Measurements from ENCODE around the gene CXXC4. TPM values are rescaled to one million over a fixed set of nuclear protein-coding genes. Genes with fewer than 3 reads are reported as not detected.

CXXC4 gene
- total RNA-seq, 1 donor from 2014 or later = not detected

GRCh38 chr4:104524591-104524990, 29.9 kb upstream of the CXXC4 start:
- Histone ChIP-seq H3K4me1 (no peaks in the 10 kb centered on the region), H3K27ac (no peak overlapping the region), H3K9me3 (no peaks in the 10 kb centered on the region), H3K4me3 (no peak overlapping the region), H3K27me3 (no peaks in the 10 kb centered on the region), H3K36me3 (no peaks in the 10 kb centered on the region)
- no peak for DNase-seq (ENCODE audit: low spot score in 2 of 2)
- intact Hi-C loops (cut with DNase I) = no loop called here
- TF ChIP-seq CTCF (IDR thresholded peaks at IDR 0.05) = no peak

GRCh38 chr4:104524026-104524425, 29.3 kb upstream of the CXXC4 start:
- H3K4me3 ChIP-seq = no peak overlapping the region
- TF ChIP-seq CTCF (IDR thresholded peaks at IDR 0.05) = no peak
- H3K4me1 ChIP-seq = no peaks in the 10 kb centered on the region
- DNase-seq (ENCODE audit: low spot score in 2 of 2) = no peak
- no peak overlapping the region for H3K27ac ChIP-seq
- H3K9me3 ChIP-seq = no peaks in the 10 kb centered on the region
- no peaks in the 10 kb centered on the region for H3K27me3 ChIP-seq
- H3K36me3 ChIP-seq = no peaks in the 10 kb centered on the region
- intact Hi-C loops (cut with DNase I) = no loop called here

GRCh38 chr4:104519588-104519987, 24.9 kb upstream of the CXXC4 start:
- Histone ChIP-seq H3K27me3 (no peaks in the 10 kb centered on the region), H3K4me1 (no peaks in the 10 kb centered on the region), H3K9me3 (no peaks in the 10 kb centered on the region), H3K27ac (no peak overlapping the region), H3K36me3 (no peaks in the 10 kb centered on the region), H3K4me3 (no peak overlapping the region)
- intact Hi-C loops (cut with DNase I) = no loop called here
- no peak for TF ChIP-seq CTCF (IDR thresholded peaks at IDR 0.05)
- DNase-seq (ENCODE audit: low spot score in 2 of 2) = no peak

- intact Hi-C loops (cut with DNase I) = no loop called here
Measured at GRCh38 chr4:104516884-104517283, 22.2 kb upstream of the CXXC4 start.

GRCh38 chr4:104508224-104508623, 13.5 kb upstream of the CXXC4 start:
- no peaks in the 10 kb centered on the region for H3K9me3 ChIP-seq
- H3K27ac ChIP-seq = no peak overlapping the region
- no peak for TF ChIP-seq CTCF (IDR thresholded peaks at IDR 0.05)
- H3K4me3 ChIP-seq = no peak overlapping the region
- H3K4me1 ChIP-seq = no peaks in the 10 kb centered on the region
- intact Hi-C loops (cut with DNase I) = no loop called here
- no peak for DNase-seq (ENCODE audit: low spot score in 2 of 2)
- no peaks in the 10 kb centered on the region for H3K36me3 ChIP-seq
- H3K27me3 ChIP-seq = no peaks in the 10 kb centered on the region

More at GRCh38 chr4:104516884-104517283, 22.2 kb upstream of the CXXC4 start:
- Histone ChIP-seq H3K27ac (no peak overlapping the region), H3K36me3 (no peaks in the 10 kb centered on the region), H3K27me3 (no peaks in the 10 kb centered on the region), H3K4me1 (no peaks in the 10 kb centered on the region), H3K9me3 (no peaks in the 10 kb centered on the region), H3K4me3 (no peak overlapping the region)
- no peak for TF ChIP-seq CTCF (IDR thresholded peaks at IDR 0.05)
- no peak for DNase-seq (ENCODE audit: low spot score in 2 of 2)

GRCh38 chr4:104507112-104507511, 12.4 kb upstream of the CXXC4 start:
- no peak for DNase-seq (ENCODE audit: low spot score in 2 of 2)
- no peaks in the 10 kb centered on the region for H3K4me1 ChIP-seq
- no peak for TF ChIP-seq CTCF (IDR thresholded peaks at IDR 0.05)
- H3K27me3 ChIP-seq = no peaks in the 10 kb centered on the region
- H3K27ac ChIP-seq = no peak overlapping the region
- H3K36me3 ChIP-seq = no peaks in the 10 kb centered on the region
- no peak overlapping the region for H3K4me3 ChIP-seq
- intact Hi-C loops (cut with DNase I) = no loop called here
- no peaks in the 10 kb centered on the region for H3K9me3 ChIP-seq
